ENCODE measurements around the gene OSBPL7.

Gene OSBPL7

GRCh38 chr17:47760409-47761140, 61.0 kb downstream of the OSBPL7 start:
- no peak for DNase-seq

- no peak for DNase-seq
These were observed 64.2 kb downstream of the OSBPL7 start for GRCh38 chr17:47757386-47757785.
